GM12878 (cell line): ENCODE measurements around the gene AUNIP. TPM values are rescaled to one million over a fixed set of nuclear protein-coding genes. Genes with fewer than 3 reads are reported as not detected.

Source experiments
- BMI1 ChIP-seq: fragments of 450-650 bp; IDR thresholded peaks from 2 replicates; pipeline ENCODE4 v1.6.1; 2016; ENCODE audit warnings: mild to moderate bottlenecking, moderate library complexity, borderline replicate concordance
- BRCA1 ChIP-seq: IDR thresholded peaks from 2 replicates; pipeline ENCODE4 v1.6.1; 2011; ENCODE audit warnings: low read depth, low read length, improper control_type of control experiment
- EED ChIP-seq: sonication (generic); IDR thresholded peaks from 2 replicates; pipeline ENCODE4 v1.6.1; 2016; ENCODE audit warnings: antibody characterized with exemption, low read depth
- ESRRA ChIP-seq: IDR thresholded peaks from 2 replicates; pipeline ENCODE4 v1.6.1; 2012; ENCODE audit warnings: mild to moderate bottlenecking, low read length, improper control_type of control experiment
- ETV6 ChIP-seq, 2 experiments: fragments of 450-650 bp in 1 of 2; IDR thresholded peaks in 1 of 2; conservative IDR thresholded peaks in 1 of 2; 2 replicates each; pipeline ENCODE4 v1.6.1; 2014; ENCODE audit warnings: antibody characterized with exemption in 1 of 2, borderline replicate concordance in 1 of 2, low read depth in 1 of 2, mild to moderate bottlenecking in 1 of 2, moderate library complexity in 1 of 2
- HDGF ChIP-seq: fragments of 450-650 bp; IDR thresholded peaks from 2 replicates; pipeline ENCODE4 v1.6.1; 2016; ENCODE audit warnings: antibody characterized with exemption
- HSF1 ChIP-seq: fragments of 150-350 bp; IDR thresholded peaks from 2 replicates; pipeline ENCODE4 v1.6.1; 2014; ENCODE audit warnings: mild to moderate bottlenecking, low read depth, low read length
- MYC ChIP-seq: IDR thresholded peaks from 2 replicates; pipeline ENCODE4 v1.6.1; 2011; ENCODE audit warnings: mild to moderate bottlenecking, low read length, moderate library complexity, inconsistent platforms; ENCODE audit not compliant: insufficient read depth, insufficient replicate concordance, insufficient read length, severe bottlenecking
- NFIC ChIP-seq: IDR thresholded peaks from 2 replicates; pipeline ENCODE4 v1.6.1; 2012; ENCODE audit warnings: low read depth, mild to moderate bottlenecking, inconsistent platforms, low read length, moderate library complexity
- NKRF ChIP-seq: fragments of 450-650 bp; conservative IDR thresholded peaks from 2 replicates; pipeline ENCODE4 v1.6.1; 2017; ENCODE audit warnings: mild to moderate bottlenecking, moderate library complexity
- NR2F1 ChIP-seq: fragments of 450-650 bp; conservative IDR thresholded peaks from 2 replicates; pipeline ENCODE4 v1.6.1; 2017; ENCODE audit warnings: mild to moderate bottlenecking
- POLR2A ChIP-seq: IDR thresholded peaks from 2 replicates; pipeline ENCODE4 v1.6.1; 2011; ENCODE audit warnings: low read depth, mild to moderate bottlenecking, low read length
- POU2F2 ChIP-seq: IDR thresholded peaks from 3 replicates; pipeline ENCODE4 v1.6.1; 2011; ENCODE audit warnings: low read depth, mild to moderate bottlenecking, low read length, borderline replicate concordance
- PRDM15 ChIP-seq: fragments of 450-650 bp; formaldehyde crosslinking; IDR thresholded peaks from 2 replicates; pipeline ENCODE4 v1.4.0; 2020; ENCODE audit warnings: mild to moderate bottlenecking, moderate library complexity
- RBBP5 ChIP-seq: fragments of 200-600 bp; sonication (generic); conservative IDR thresholded peaks from 2 replicates; pipeline ENCODE4 v1.6.1; 2016
- STAT1 ChIP-seq: fragments of 450-650 bp; conservative IDR thresholded peaks from 2 replicates; pipeline ENCODE4 v1.6.1; 2014; ENCODE audit warnings: antibody characterized with exemption, mild to moderate bottlenecking
- STAT3 ChIP-seq: IDR thresholded peaks from 2 replicates; pipeline ENCODE4 v1.6.1; 2011; ENCODE audit warnings: low read depth, low read length, improper control_type of control experiment
- ZNF592 ChIP-seq: fragments of 450-650 bp; IDR thresholded peaks from 2 replicates; pipeline ENCODE4 v1.6.1; 2017; ENCODE audit warnings: mild to moderate bottlenecking, moderate library complexity
- polyA plus RNA-seq, 11 experiments: library from polyadenylated mRNA; depleted of rRNA in 4 of 11; unstranded in 6 of 11; stranded (reverse) in 5 of 11; fragments of >200 nt; fragmentation: Nextera tagmentation in 4 of 11; fragmentation: Illumina TruSeq in 1 of 11; extraction: Ambion mirVana in 4 of 11; extraction: Trizol in 1 of 11; gene quantifications; 1 replicate in 1 of 11; 2 replicates in 10 of 11; pipeline versions ENCODE4 v1.2.1 to v1.2.3, GENCODE V29; 2011 to 2016; ENCODE audit warnings: inconsistent platforms in 2 of 11, missing spikeins in 2 of 11, low read depth in 1 of 11
- total RNA-seq, 4 experiments: library from RNA; depleted of rRNA in 3 of 4; stranded (reverse); fragments of >200 nt in 3 of 4; fragmentation: Illumina TruSeq in 1 of 4; extraction: Trizol in 1 of 4; gene quantifications; 2 replicates each; pipeline versions ENCODE4 v1.2.1 to v1.2.3, GENCODE V29; 2013 to 2021

Gene AUNIP
- total and polyA plus RNA-seq, 10 of the 15 experiments (the other 5 are each of a cell fraction or from before 2014, with no cell fraction given): 3.9 to 20.0 (median 12.7) TPM

GRCh38 chr1:25858906-25859789 is at the start of gene AUNIP (continued):
- no peak for TF ChIP-seq STAT3
- no peak for TF ChIP-seq POU2F2
- peak; percentile 99 for TF ChIP-seq NKRF
- no peak for TF ChIP-seq ETV6 (conservative IDR thresholded peaks at IDR 0.05 in 1 of 2, IDR thresholded peaks at IDR 0.05 in 1 of 2; ENCODE audit: borderline replicate concordance in 1 of 2, low read depth in 1 of 2)
- TF ChIP-seq ESRRA: no peak
- peak; percentile 95; the same call in 1 of the 2 replicates for TF ChIP-seq HDGF
- TF ChIP-seq BRCA1: no peak
- no peak for TF ChIP-seq HSF1
- TF ChIP-seq RBBP5: no peak
- TF ChIP-seq POLR2A: peak; percentile 85
- TF ChIP-seq NR2F1: no peak; the same call in 1 of the 2 replicates
- TF ChIP-seq EED: peak; percentile 20
- TF ChIP-seq BMI1: no peak
- no peak for TF ChIP-seq ZNF592
- TF ChIP-seq MYC: no peak
- no peak for TF ChIP-seq NFIC
- 0 out of 2 replicates have a peak, but pooled peaks have one; percentile 56 for TF ChIP-seq STAT1
- TF ChIP-seq PRDM15: no peak
